Activated CD8-positive, alpha-beta memory T cell treated with anti-CD3 and anti-CD28 coated beads for 24 hours (primary cell): ENCODE results near the gene NAPEPLD.
"Not testable (repeated sequence)": the region's sequence is repeated elsewhere in the genome, so short reads cannot be mapped to it uniquely, and the experiment has no call there.

ENCODE experiments used
- DNase-seq: peaks from one replicate; pipeline ENCODE4 v3.0.0-alpha.2; 2020

NAPEPLD gene

GRCh38 chr7:103143868-103144267 is 5.0 kb downstream of the NAPEPLD start:
- no peak for DNase-seq

GRCh38 chr7:103142494-103142893 is 6.4 kb downstream of the NAPEPLD start:
- DNase-seq, result no peak

GRCh38 chr7:103141753-103142404 is 7.0 kb downstream of the NAPEPLD start:
- DNase-seq, result no peak

GRCh38 chr7:103140685-103141084 is 8.2 kb downstream of the NAPEPLD start:
- DNase-seq, result no peak

GRCh38 chr7:103140061-103140460 is 8.8 kb downstream of the NAPEPLD start:
- DNase-seq, result no peak

GRCh38 chr7:103134836-103135554 is 13.9 kb downstream of the NAPEPLD start:
- DNase-seq, result no peak

GRCh38 chr7:103132995-103133688 is 15.8 kb downstream of the NAPEPLD start:
- DNase-seq, result no peak

- DNase-seq, result no peak
Measured at GRCh38 chr7:103130901-103131624, 17.8 kb downstream of the NAPEPLD start.

GRCh38 chr7:103129702-103130549 is 19.0 kb downstream of the NAPEPLD start:
- DNase-seq, result no peak

GRCh38 chr7:103127006-103127405 is 21.9 kb downstream of the NAPEPLD start:
- DNase-seq, result no peak

- DNase-seq, result no peak
Measured at GRCh38 chr7:103124429-103124979, 24.4 kb downstream of the NAPEPLD start.

- DNase-seq, result no peak
Measured at GRCh38 chr7:103123529-103123928, 25.4 kb downstream of the NAPEPLD start.

- no peak for DNase-seq
Measured at GRCh38 chr7:103121641-103122040, 27.3 kb downstream of the NAPEPLD start.

- DNase-seq, result no peak
Measured at GRCh38 chr7:103120362-103120761, 28.5 kb downstream of the NAPEPLD start.

- DNase-seq, result no peak
Measured at GRCh38 chr7:103119791-103120291, 29.1 kb downstream of the NAPEPLD start.

- no peak for DNase-seq
Measured at GRCh38 chr7:103117465-103117864, 31.4 kb downstream of the NAPEPLD start.

- DNase-seq, result no peak
Measured at GRCh38 chr7:103116991-103117390, 31.9 kb downstream of the NAPEPLD start.

- DNase-seq, result no peak
Measured at GRCh38 chr7:103116511-103116910, 32.4 kb downstream of the NAPEPLD start.

- no peak for DNase-seq
Measured at GRCh38 chr7:103115771-103116170, 33.1 kb downstream of the NAPEPLD start.

- DNase-seq, result no peak
Measured at GRCh38 chr7:103114576-103115008, 34.3 kb downstream of the NAPEPLD start.

GRCh38 chr7:103113164-103113563 is 35.7 kb downstream of the NAPEPLD start:
- DNase-seq, result no peak

- not testable (repeated sequence) for DNase-seq
Measured at GRCh38 chr7:103106703-103107070, 42.2 kb downstream of the NAPEPLD start.
